Liver (tissue), 9 donors: ENCODE measurements around the gene ATP1B2. TPM values are rescaled to one million over a fixed set of nuclear protein-coding genes. Genes with fewer than 3 reads are reported as not detected.

Experiments used
- DNase-seq: peaks from one replicate; pipeline ENCODE4 v3.0.0-alpha.2; 2017; ENCODE audit warnings: low spot score
- H3K27ac ChIP-seq, 2 donors: one replicate each; pipeline ENCODE4 v1.7.0; 2013; ENCODE audit warnings: inconsistent platforms in 2 of 2, low read length in 2 of 2, control low read depth in 1 of 2, low read depth in 1 of 2, mild to moderate bottlenecking in 1 of 2
- H3K27me3 ChIP-seq, 4 donors: one replicate each; pipeline versions ENCODE4 v1.6.1 to v1.7.0; 2013; ENCODE audit warnings: low read length in 3 of 4, inconsistent platforms in 1 of 4, mild to moderate bottlenecking in 1 of 4, moderate library complexity in 1 of 4; ENCODE audit not compliant: control insufficient read depth in 4 of 4, insufficient read depth in 4 of 4
- H3K36me3 ChIP-seq, 4 donors: one replicate each; pipeline versions ENCODE4 v1.6.1 to v1.7.0; 2013; ENCODE audit warnings: low read length in 3 of 4, mild to moderate bottlenecking in 3 of 4, low read depth in 1 of 4, moderate library complexity in 1 of 4; ENCODE audit not compliant: control insufficient read depth in 4 of 4, insufficient read depth in 3 of 4
- H3K4me1 ChIP-seq, 4 donors: one replicate each; pipeline versions ENCODE4 v1.6.1 to v1.7.0; 2013; ENCODE audit warnings: low read length in 3 of 4, mild to moderate bottlenecking in 3 of 4, moderate library complexity in 1 of 4; ENCODE audit not compliant: control insufficient read depth in 4 of 4, insufficient read depth in 4 of 4
- H3K4me3 ChIP-seq, 3 donors: one replicate each; pipeline versions ENCODE4 v1.6.1 to v1.7.0; 2013; ENCODE audit warnings: low read length in 3 of 3, control low read depth in 1 of 3, low read depth in 1 of 3, mild to moderate bottlenecking in 1 of 3
- H3K9ac ChIP-seq, 2 donors: one replicate each; pipeline ENCODE4 v1.7.0; 2013; ENCODE audit warnings: low read length in 2 of 2, mild to moderate bottlenecking in 2 of 2, moderate library complexity in 2 of 2, control low read depth in 1 of 2, low read depth in 1 of 2
- H3K9me3 ChIP-seq, 4 donors: one replicate each; pipeline versions ENCODE4 v1.6.1 to v1.7.0; 2013; ENCODE audit warnings: low read length in 3 of 4; ENCODE audit not compliant: control insufficient read depth in 4 of 4
- CTCF ChIP-seq: fragments of 150-350 bp; IDR thresholded peaks from 2 replicates; pipeline ENCODE4 v1.5.1; 2017; ENCODE audit warnings: improper control_type of control experiment, low read depth, low read length; ENCODE audit not compliant: missing input control
- EGR1 ChIP-seq, 2 donors: IDR thresholded peaks; 2 replicates each; pipeline ENCODE4 v1.6.1; 2016 to 2018; ENCODE audit warnings: antibody characterized with exemption in 2 of 2, low read depth in 2 of 2
- FOXA1 ChIP-seq: IDR thresholded peaks from 2 replicates; pipeline ENCODE4 v1.6.1; 2016; ENCODE audit warnings: antibody characterized with exemption
- FOXA2 ChIP-seq: IDR thresholded peaks from 2 replicates; pipeline ENCODE4 v1.6.1; 2016; ENCODE audit warnings: antibody characterized with exemption
- GABPA ChIP-seq, 2 donors: IDR thresholded peaks in 1 of 2; conservative IDR thresholded peaks in 1 of 2; 2 replicates each; pipeline ENCODE4 v1.6.1; 2016; ENCODE audit warnings: antibody characterized with exemption in 2 of 2, mild to moderate bottlenecking in 1 of 2, moderate library complexity in 1 of 2
- HNF4A ChIP-seq, 2 donors: conservative IDR thresholded peaks; 2 replicates each; pipeline ENCODE4 v1.6.1; 2016; ENCODE audit warnings: antibody characterized with exemption in 2 of 2, mild to moderate bottlenecking in 2 of 2
- JUND ChIP-seq, 2 donors: IDR thresholded peaks; 2 replicates each; pipeline ENCODE4 v1.6.1; 2016; ENCODE audit warnings: antibody characterized with exemption in 2 of 2
- NR2F2 ChIP-seq: IDR thresholded peaks from 2 replicates; pipeline ENCODE4 v1.6.1; 2016; ENCODE audit warnings: antibody characterized with exemption
- RAD21 ChIP-seq, 2 donors: IDR thresholded peaks; 2 replicates each; pipeline ENCODE4 v1.6.1; 2016; ENCODE audit warnings: antibody characterized with exemption in 2 of 2, mild to moderate bottlenecking in 2 of 2
- REST ChIP-seq: IDR thresholded peaks from 2 replicates; pipeline ENCODE4 v1.6.1; 2016; ENCODE audit warnings: antibody characterized with exemption, mild to moderate bottlenecking
- RXRA ChIP-seq, 2 donors: IDR thresholded peaks; 2 replicates each; pipeline ENCODE4 v1.6.1; 2017 to 2018; ENCODE audit warnings: antibody characterized with exemption in 2 of 2, mild to moderate bottlenecking in 1 of 2
- SP1 ChIP-seq: IDR thresholded peaks from 2 replicates; pipeline ENCODE4 v1.6.1; 2018; ENCODE audit warnings: antibody characterized with exemption, mild to moderate bottlenecking
- TAF1 ChIP-seq: conservative IDR thresholded peaks from 2 replicates; pipeline ENCODE4 v1.6.1; 2016; ENCODE audit warnings: antibody characterized with exemption, mild to moderate bottlenecking
- YY1 ChIP-seq: IDR thresholded peaks from 2 replicates; pipeline ENCODE4 v1.6.1; 2016; ENCODE audit warnings: antibody characterized with exemption, mild to moderate bottlenecking
- WGBS: extraction: QIAGEN DNeasy Blood & Tissue Kit; methylation state at CpG from one replicate; pipeline ENCODE4 v1.1.7; 2013; 5-methylcytosine and 5-hydroxymethylcytosine counted together
- polyA plus RNA-seq, 2 donors: library from polyadenylated mRNA; stranded (reverse) in 1 of 2; unstranded in 1 of 2; fragments of 200-250 nt in 1 of 2; fragments of >200 nt in 1 of 2; fragmentation: Nextera tagmentation in 1 of 2; extraction: Ambion mirVana in 1 of 2; gene quantifications; one replicate each; pipeline versions ENCODE4 v1.2.1 to v1.2.3, GENCODE V29; 2013 to 2015
- total RNA-seq, 2 donors: library from RNA; depleted of rRNA; stranded (reverse); fragments of >200 nt; gene quantifications; one replicate each; pipeline ENCODE4 v1.2.3, GENCODE V29; 2014
- TF ChIP-seq, protein P1 (sequence below): IDR thresholded peaks from 2 replicates; pipeline ENCODE4 v1.6.1; 2016; ENCODE audit warnings: antibody characterized with exemption
- donor health status: healthy.
- donor health status: healthy.
- donor health status: healthy.
- donor health status: healthy.
- donor health status: healthy.

The ATP1B2 gene
- total and polyA plus RNA-seq, 4 donors, result 0.33 to 8.3 (median 2.0) TPM

- Histone ChIP-seq H3K9ac (no peak overlapping the region), H3K27me3 (peaks cover 0 to 14% (median 9%) of the 10 kb centered on the region in 4 donors), H3K9me3 (no peaks in the 10 kb centered on the region), H3K36me3 (peaks cover 0 to 15% (median 7%) of the 10 kb centered on the region in 4 donors), H3K4me3 (peak overlapping the region in 1 of 3 donors; percentile 33), H3K4me1 (peaks cover 1 to 6% (median 2%) of the 10 kb centered on the region in 4 donors), H3K27ac (no peak overlapping the region)
- WGBS, result 6% methylated on average over 50 of the region's 50 CpGs
- DNase-seq, result no peak
- TF ChIP-seq FOXA1 (no peak), CTCF (no peak), EGR1 (IDR thresholded peaks at IDR 0.05; ENCODE audit: low read depth in 2 of 2) (no peak), REST (no peak), GABPA (IDR thresholded peaks at IDR 0.05 in 1 of 2, conservative IDR thresholded peaks at IDR 0.05 in 1 of 2) (no peak), YY1 (no peak), RXRA (IDR thresholded peaks at IDR 0.05) (no peak), RAD21 (IDR thresholded peaks at IDR 0.05) (no peak), TAF1 (no peak), NR2F2 (no peak)
- TF ChIP-seq, protein P1, sequence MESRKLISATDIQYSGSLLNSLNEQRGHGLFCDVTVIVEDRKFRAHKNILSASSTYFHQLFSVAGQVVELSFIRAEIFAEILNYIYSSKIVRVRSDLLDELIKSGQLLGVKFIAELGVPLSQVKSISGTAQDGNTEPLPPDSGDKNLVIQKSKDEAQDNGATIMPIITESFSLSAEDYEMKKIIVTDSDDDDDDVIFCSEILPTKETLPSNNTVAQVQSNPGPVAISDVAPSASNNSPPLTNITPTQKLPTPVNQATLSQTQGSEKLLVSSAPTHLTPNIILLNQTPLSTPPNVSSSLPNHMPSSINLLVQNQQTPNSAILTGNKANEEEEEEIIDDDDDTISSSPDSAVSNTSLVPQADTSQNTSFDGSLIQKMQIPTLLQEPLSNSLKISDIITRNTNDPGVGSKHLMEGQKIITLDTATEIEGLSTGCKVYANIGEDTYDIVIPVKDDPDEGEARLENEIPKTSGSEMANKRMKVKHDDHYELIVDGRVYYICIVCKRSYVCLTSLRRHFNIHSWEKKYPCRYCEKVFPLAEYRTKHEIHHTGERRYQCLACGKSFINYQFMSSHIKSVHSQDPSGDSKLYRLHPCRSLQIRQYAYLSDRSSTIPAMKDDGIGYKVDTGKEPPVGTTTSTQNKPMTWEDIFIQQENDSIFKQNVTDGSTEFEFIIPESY, result no peak
Observed at GRCh38 chr17:7705269-7706255, 54.8 kb downstream of the ATP1B2 start.

- peaks cover 0 to 21% (median 12%) of the 10 kb centered on the region in 4 donors for H3K27me3 ChIP-seq
- H3K4me3 ChIP-seq, result no peak overlapping the region
- no peaks in the 10 kb centered on the region for H3K9me3 ChIP-seq
- peaks cover 0 to 6% (median 2%) of the 10 kb centered on the region in 4 donors for H3K36me3 ChIP-seq
- H3K4me1 ChIP-seq, result peaks cover 1 to 6% (median 2%) of the 10 kb centered on the region in 4 donors
- TF ChIP-seq FOXA2 (no peak), YY1 (no peak), RAD21 (IDR thresholded peaks at IDR 0.05) (no peak), JUND (IDR thresholded peaks at IDR 0.05) (no peak), SP1 (no peak), HNF4A (conservative IDR thresholded peaks at IDR 0.05) (no peak), FOXA1 (no peak), CTCF (no peak)
- TF ChIP-seq, protein P1, result no peak
- WGBS, result 81% methylated on average over 3 of the region's 3 CpGs
- DNase-seq, result no peak
- H3K27ac ChIP-seq, result no peak overlapping the region
- H3K9ac ChIP-seq, result no peak overlapping the region
Observed at GRCh38 chr17:7706631-7707354, 56.1 kb downstream of the ATP1B2 start.
